Measurements from ENCODE around the gene NOX1.

Gene NOX1

DNA sequence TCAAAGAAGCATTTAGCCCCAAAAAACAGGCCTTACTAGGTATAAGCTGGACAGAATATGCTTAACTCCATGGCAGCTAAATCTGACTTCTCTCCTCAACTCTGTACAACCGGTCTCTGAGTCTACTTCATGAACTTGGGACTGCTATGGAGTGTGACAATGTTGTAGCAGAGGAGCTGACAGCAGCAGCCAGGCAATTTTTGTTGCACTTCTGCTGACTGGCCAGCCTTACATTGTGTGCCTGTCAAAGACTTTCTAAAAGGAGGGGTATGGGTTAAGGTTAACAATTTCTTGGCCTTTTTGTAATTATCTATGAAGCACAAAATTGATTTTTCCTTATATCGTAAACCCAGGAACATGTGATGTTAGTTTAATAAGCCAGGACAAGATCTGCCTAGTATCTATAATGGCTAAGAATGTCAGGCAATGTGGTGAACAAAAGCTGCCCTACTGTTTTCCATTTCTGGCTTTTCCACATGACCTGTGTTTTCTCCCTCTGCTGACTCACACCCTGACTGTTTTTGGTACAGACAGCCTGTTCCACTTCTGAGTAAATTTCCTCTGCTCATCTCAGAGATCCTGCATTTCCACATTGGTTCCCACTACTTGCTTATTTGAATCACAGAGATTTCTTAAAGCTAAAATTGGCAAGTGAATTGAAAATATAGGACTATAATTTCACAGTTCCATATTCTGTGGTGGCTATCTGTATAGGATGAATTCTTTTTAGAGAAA is 9.3 kb downstream of the NOX1 start:
- Histone ChIP-seq H4K20me1 (ENCODE audit: insufficient read depth, low read length) (no peaks in the 10 kb centered on the region), H3K36me3 (replicated peaks; ENCODE audit: low read depth, low read length) (no peaks in the 10 kb centered on the region), H3K9ac (ENCODE audit: low read length) (no peak overlapping the region), H3K4me1 (ENCODE audit: low read length) (no peaks in the 10 kb centered on the region), H2AFZ (ENCODE audit: low read depth, low read length) (no peak overlapping the region), H3K4me3 (ENCODE audit: low read length) (no peak overlapping the region), H3K79me2 (ENCODE audit: low read length) (no peaks in the 10 kb centered on the region), H3K4me2 (ENCODE audit: low read length) (no peak overlapping the region), H3K9me3 (ENCODE audit: insufficient read depth, low read length) (no peaks in the 10 kb centered on the region), H3K27me3 (ENCODE audit: low read depth, low read length) (no peaks in the 10 kb centered on the region), H3K27ac (ENCODE audit: low read length) (no peak overlapping the region)
- TF ChIP-seq, protein P1, sequence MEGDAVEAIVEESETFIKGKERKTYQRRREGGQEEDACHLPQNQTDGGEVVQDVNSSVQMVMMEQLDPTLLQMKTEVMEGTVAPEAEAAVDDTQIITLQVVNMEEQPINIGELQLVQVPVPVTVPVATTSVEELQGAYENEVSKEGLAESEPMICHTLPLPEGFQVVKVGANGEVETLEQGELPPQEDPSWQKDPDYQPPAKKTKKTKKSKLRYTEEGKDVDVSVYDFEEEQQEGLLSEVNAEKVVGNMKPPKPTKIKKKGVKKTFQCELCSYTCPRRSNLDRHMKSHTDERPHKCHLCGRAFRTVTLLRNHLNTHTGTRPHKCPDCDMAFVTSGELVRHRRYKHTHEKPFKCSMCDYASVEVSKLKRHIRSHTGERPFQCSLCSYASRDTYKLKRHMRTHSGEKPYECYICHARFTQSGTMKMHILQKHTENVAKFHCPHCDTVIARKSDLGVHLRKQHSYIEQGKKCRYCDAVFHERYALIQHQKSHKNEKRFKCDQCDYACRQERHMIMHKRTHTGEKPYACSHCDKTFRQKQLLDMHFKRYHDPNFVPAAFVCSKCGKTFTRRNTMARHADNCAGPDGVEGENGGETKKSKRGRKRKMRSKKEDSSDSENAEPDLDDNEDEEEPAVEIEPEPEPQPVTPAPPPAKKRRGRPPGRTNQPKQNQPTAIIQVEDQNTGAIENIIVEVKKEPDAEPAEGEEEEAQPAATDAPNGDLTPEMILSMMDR (IDR thresholded peaks at IDR 0.05; ENCODE audit: low read depth, low read length) = no peak
- no peak for TF ChIP-seq EZH2phosphoT487 (IDR thresholded peaks at IDR 0.05; ENCODE audit: low read depth)

DNA sequence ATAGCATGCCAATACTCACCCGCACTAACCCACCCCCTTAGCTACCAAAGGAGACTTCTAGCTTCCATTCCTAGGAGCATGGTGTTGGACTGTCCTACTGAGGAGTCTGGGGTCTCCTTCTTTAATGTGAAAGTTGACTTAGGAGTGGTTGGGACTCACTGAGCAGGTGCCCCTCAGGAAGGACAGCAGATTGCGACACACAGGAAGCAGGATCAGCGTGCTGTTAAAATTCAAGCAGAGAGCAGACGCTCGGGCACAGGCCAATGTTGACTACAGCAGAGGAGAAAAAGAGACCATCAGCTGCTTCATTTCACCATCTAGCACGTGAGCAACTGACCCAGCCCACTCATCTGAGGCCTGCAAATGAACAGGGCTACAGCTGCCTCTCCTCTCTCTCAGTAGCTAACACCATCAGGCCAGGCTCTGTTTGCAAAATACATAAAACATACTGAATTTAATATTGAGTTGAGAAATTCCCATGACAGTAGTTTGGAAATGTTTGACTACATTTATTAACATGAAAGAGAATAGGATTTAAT is 10.8 kb downstream of the NOX1 start:
- H3K9ac ChIP-seq (ENCODE audit: low read length) = no peak overlapping the region
- no peak for TF ChIP-seq EZH2phosphoT487 (IDR thresholded peaks at IDR 0.05; ENCODE audit: low read depth)
- TF ChIP-seq, protein P1 (IDR thresholded peaks at IDR 0.05; ENCODE audit: low read depth, low read length) = no peak
- no peaks in the 10 kb centered on the region for H3K27me3 ChIP-seq (ENCODE audit: low read depth, low read length)
- H3K36me3 ChIP-seq (replicated peaks; ENCODE audit: low read depth, low read length) = no peaks in the 10 kb centered on the region
- no peak overlapping the region for H2AFZ ChIP-seq (ENCODE audit: low read depth, low read length)
- H3K27ac ChIP-seq (ENCODE audit: low read length) = no peak overlapping the region
- H3K4me1 ChIP-seq (ENCODE audit: low read length) = no peaks in the 10 kb centered on the region
- no peaks in the 10 kb centered on the region for H4K20me1 ChIP-seq (ENCODE audit: insufficient read depth, low read length)
- H3K4me2 ChIP-seq (ENCODE audit: low read length) = no peak overlapping the region
- no peak overlapping the region for H3K4me3 ChIP-seq (ENCODE audit: low read length)
- no peaks in the 10 kb centered on the region for H3K9me3 ChIP-seq (ENCODE audit: insufficient read depth, low read length)
- no peaks in the 10 kb centered on the region for H3K79me2 ChIP-seq (ENCODE audit: low read length)

DNA sequence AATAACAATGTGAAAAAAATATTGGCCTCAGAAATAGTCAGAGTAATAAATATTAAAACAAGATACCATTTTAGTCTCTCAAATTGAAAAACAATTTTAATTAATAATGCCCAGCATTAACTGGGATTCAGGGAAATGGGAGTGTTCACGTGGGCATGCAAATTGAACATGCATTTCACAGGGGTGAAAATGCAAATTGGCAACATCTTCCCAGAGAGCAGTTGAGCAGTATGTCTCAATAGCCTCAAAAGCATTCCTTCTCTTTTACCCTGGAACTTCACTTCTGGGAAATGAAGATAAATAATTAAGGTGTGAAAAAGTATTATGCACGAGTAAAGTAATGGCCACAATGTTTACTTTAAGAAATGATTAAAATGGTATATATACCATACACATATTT is 21.3 kb downstream of the NOX1 start:
- H3K36me3 ChIP-seq (replicated peaks; ENCODE audit: low read depth, low read length) = no peaks in the 10 kb centered on the region
- no peaks in the 10 kb centered on the region for H3K9me3 ChIP-seq (ENCODE audit: insufficient read depth, low read length)
- H4K20me1 ChIP-seq (ENCODE audit: insufficient read depth, low read length) = no peaks in the 10 kb centered on the region
- no peaks in the 10 kb centered on the region for H3K79me2 ChIP-seq (ENCODE audit: low read length)
- H2AFZ ChIP-seq (ENCODE audit: low read depth, low read length) = no peak overlapping the region
- no peaks in the 10 kb centered on the region for H3K27me3 ChIP-seq (ENCODE audit: low read depth, low read length)
- no peak overlapping the region for H3K9ac ChIP-seq (ENCODE audit: low read length)
- TF ChIP-seq, protein P1 (IDR thresholded peaks at IDR 0.05; ENCODE audit: low read depth, low read length) = no peak
- TF ChIP-seq EZH2phosphoT487 (IDR thresholded peaks at IDR 0.05; ENCODE audit: low read depth) = no peak
- no peak overlapping the region for H3K4me3 ChIP-seq (ENCODE audit: low read length)
- no peak overlapping the region for H3K4me2 ChIP-seq (ENCODE audit: low read length)
- peaks cover 3% of the 10 kb centered on the region; the same call in 1 of the 2 replicates for H3K4me1 ChIP-seq (ENCODE audit: low read length)
- no peak overlapping the region for H3K27ac ChIP-seq (ENCODE audit: low read length)

DNA sequence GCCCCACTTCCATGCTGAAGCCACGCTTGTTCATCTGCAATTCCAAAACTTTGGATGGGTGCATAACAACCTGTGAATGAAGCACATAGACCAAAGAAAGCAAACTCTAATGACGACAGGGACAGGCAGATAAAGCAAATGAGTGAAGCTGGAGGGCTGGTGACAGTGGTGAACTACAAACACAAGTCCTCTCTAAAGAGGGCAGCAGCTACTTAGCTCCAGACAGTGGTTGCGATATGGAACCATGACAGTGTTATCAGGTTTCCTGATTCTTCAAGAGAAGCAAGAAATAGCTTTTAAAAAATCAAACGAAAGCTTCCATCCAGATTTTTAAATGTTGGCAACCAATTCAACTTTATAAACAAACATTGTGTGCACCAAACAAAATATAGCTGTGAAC is 23.8 kb downstream of the NOX1 start:
- TF ChIP-seq EZH2phosphoT487 (IDR thresholded peaks at IDR 0.05; ENCODE audit: low read depth) = no peak
- TF ChIP-seq, protein P1 (IDR thresholded peaks at IDR 0.05; ENCODE audit: low read depth, low read length) = no peak
- Histone ChIP-seq H3K27me3 (ENCODE audit: low read depth, low read length) (no peaks in the 10 kb centered on the region), H3K4me1 (ENCODE audit: low read length) (peaks cover 3% of the 10 kb centered on the region; the same call in 1 of the 2 replicates), H3K4me3 (ENCODE audit: low read length) (no peak overlapping the region), H3K79me2 (ENCODE audit: low read length) (no peaks in the 10 kb centered on the region), H2AFZ (ENCODE audit: low read depth, low read length) (no peak overlapping the region), H4K20me1 (ENCODE audit: insufficient read depth, low read length) (no peaks in the 10 kb centered on the region), H3K9ac (ENCODE audit: low read length) (no peak overlapping the region), H3K4me2 (ENCODE audit: low read length) (no peak overlapping the region), H3K27ac (ENCODE audit: low read length) (no peak overlapping the region), H3K36me3 (replicated peaks; ENCODE audit: low read depth, low read length) (no peaks in the 10 kb centered on the region), H3K9me3 (ENCODE audit: insufficient read depth, low read length) (no peaks in the 10 kb centered on the region)

Data from OCI-LY3 (cell line).